Skeletal muscle satellite cell (primary cell): ENCODE data around the gene LMAN1.

Experiments used
- H3K27me3 ChIP-seq: 2 replicates; pipeline ENCODE4 v1.7.0; 2013; ENCODE audit warnings: low read length; ENCODE audit not compliant: control insufficient read depth, insufficient read depth
- H3K36me3 ChIP-seq: 2 replicates; pipeline ENCODE4 v1.7.0; 2013; ENCODE audit warnings: mild to moderate bottlenecking, control low read depth, low read length; ENCODE audit not compliant: insufficient read depth
- H3K4me1 ChIP-seq: 2 replicates; pipeline ENCODE4 v1.7.0; 2013; ENCODE audit warnings: low read length; ENCODE audit not compliant: control insufficient read depth, insufficient read depth
- H3K4me2 ChIP-seq: 2 replicates; pipeline ENCODE4 v1.7.0; 2013; ENCODE audit warnings: mild to moderate bottlenecking, low read length
- H3K4me3 ChIP-seq: 2 replicates; pipeline ENCODE4 v1.7.0; 2013; ENCODE audit warnings: low read length
- H3K9ac ChIP-seq: 2 replicates; pipeline ENCODE4 v1.7.0; 2013; ENCODE audit warnings: mild to moderate bottlenecking, low read depth, low read length, moderate library complexity
- H3K9me3 ChIP-seq: replicated peaks from 2 replicates; pipeline ENCODE4 v1.7.0; 2013; ENCODE audit warnings: mild to moderate bottlenecking, control low read depth, low read length

Gene LMAN1

GRCh38 chr18:59382383-59382782, 23.3 kb upstream of the LMAN1 start:
- no peaks in the 10 kb centered on the region for H3K4me1 ChIP-seq
- H3K4me3 ChIP-seq: no peak overlapping the region
- H3K36me3 ChIP-seq: no peaks in the 10 kb centered on the region
- no peaks in the 10 kb centered on the region for H3K9me3 ChIP-seq
- H3K4me2 ChIP-seq: no peak overlapping the region
- H3K27me3 ChIP-seq: no peaks in the 10 kb centered on the region
- no peak overlapping the region for H3K9ac ChIP-seq

GRCh38 chr18:59381949-59382348, 22.9 kb upstream of the LMAN1 start:
- Histone ChIP-seq H3K27me3 (no peaks in the 10 kb centered on the region), H3K4me3 (no peak overlapping the region), H3K36me3 (no peaks in the 10 kb centered on the region), H3K9me3 (no peaks in the 10 kb centered on the region), H3K4me1 (no peaks in the 10 kb centered on the region), H3K9ac (no peak overlapping the region), H3K4me2 (no peak overlapping the region)

- no peak overlapping the region for H3K9ac ChIP-seq
- no peaks in the 10 kb centered on the region for H3K9me3 ChIP-seq
- no peaks in the 10 kb centered on the region for H3K27me3 ChIP-seq
- H3K4me1 ChIP-seq: no peaks in the 10 kb centered on the region
- no peak overlapping the region for H3K4me2 ChIP-seq
- no peak overlapping the region for H3K4me3 ChIP-seq
- no peaks in the 10 kb centered on the region for H3K36me3 ChIP-seq
Measured at GRCh38 chr18:59380706-59381105, 21.6 kb upstream of the LMAN1 start.

GRCh38 chr18:59379772-59380522, 20.9 kb upstream of the LMAN1 start:
- Histone ChIP-seq H3K36me3 (no peaks in the 10 kb centered on the region), H3K9me3 (no peaks in the 10 kb centered on the region), H3K4me3 (no peak overlapping the region), H3K4me2 (no peak overlapping the region), H3K27me3 (no peaks in the 10 kb centered on the region), H3K9ac (no peak overlapping the region), H3K4me1 (no peaks in the 10 kb centered on the region)

- Histone ChIP-seq H3K36me3 (no peaks in the 10 kb centered on the region), H3K27me3 (no peaks in the 10 kb centered on the region), H3K4me2 (no peak overlapping the region), H3K9ac (no peak overlapping the region), H3K4me1 (no peaks in the 10 kb centered on the region), H3K4me3 (no peak overlapping the region), H3K9me3 (no peaks in the 10 kb centered on the region)
Measured at GRCh38 chr18:59377613-59378337, 18.7 kb upstream of the LMAN1 start.

DNA sequence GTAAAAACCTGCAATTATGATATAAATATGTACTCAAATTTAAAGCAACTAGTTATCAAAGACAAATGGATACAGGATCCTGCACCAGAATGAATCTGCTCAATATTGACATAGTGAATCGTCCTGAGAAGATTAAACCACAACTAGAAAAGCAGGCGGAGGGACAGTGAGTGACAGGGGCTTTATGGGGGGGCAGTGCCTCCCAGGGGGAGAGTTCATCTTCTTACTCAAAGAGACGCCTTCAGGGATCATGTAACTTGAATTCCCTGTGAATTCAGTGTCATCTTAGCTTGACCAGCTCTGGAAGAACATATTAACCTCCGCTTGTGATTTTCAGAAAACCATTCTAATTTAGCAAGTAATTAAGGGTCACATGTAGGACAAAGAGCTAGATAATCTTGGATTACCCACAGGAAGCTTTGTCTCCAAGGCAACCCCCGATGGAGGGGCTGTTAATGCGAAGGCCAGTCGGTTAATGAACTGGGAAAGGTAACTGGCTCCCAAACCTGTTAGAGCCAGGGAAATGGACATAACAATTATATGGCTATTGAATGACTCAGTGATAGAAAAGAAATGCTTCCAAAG, 17.4 kb upstream of the LMAN1 start:
- Histone ChIP-seq H3K4me1 (no peaks in the 10 kb centered on the region), H3K9me3 (no peaks in the 10 kb centered on the region), H3K27me3 (no peaks in the 10 kb centered on the region), H3K9ac (no peak overlapping the region), H3K36me3 (no peaks in the 10 kb centered on the region), H3K4me3 (no peak overlapping the region), H3K4me2 (no peak overlapping the region)

GRCh38 chr18:59374128-59374527, 15.1 kb upstream of the LMAN1 start:
- Histone ChIP-seq H3K36me3 (no peaks in the 10 kb centered on the region), H3K4me2 (no peak overlapping the region), H3K9ac (no peak overlapping the region), H3K9me3 (no peaks in the 10 kb centered on the region), H3K4me1 (no peaks in the 10 kb centered on the region), H3K27me3 (no peaks in the 10 kb centered on the region), H3K4me3 (no peak overlapping the region)

DNA sequence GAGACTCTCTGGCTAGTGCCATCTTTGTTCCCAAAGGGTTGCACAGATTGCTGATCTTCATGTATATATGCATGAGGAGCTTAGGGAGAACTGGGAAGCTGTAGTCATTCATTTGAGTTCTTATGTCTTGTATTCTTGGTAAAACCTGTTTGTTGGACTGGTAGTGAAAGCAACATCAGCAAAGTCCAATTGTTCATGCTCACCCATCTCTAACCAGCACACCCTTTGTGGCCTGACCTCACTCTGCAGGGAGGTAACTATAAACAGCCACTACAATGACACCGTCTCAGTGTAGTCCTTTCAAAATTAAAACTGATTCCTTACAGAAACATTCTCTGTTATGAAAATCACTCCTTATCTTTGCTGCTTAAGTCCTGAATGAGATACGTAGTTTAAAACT, 13.9 kb upstream of the LMAN1 start:
- Histone ChIP-seq H3K4me1 (no peaks in the 10 kb centered on the region), H3K4me3 (no peak overlapping the region), H3K36me3 (no peaks in the 10 kb centered on the region), H3K9ac (no peak overlapping the region), H3K27me3 (no peaks in the 10 kb centered on the region), H3K4me2 (no peak overlapping the region), H3K9me3 (no peaks in the 10 kb centered on the region)

GRCh38 chr18:59360381-59360780, 1.3 kb upstream of the LMAN1 start:
- Histone ChIP-seq H3K4me3 (no peak overlapping the region), H3K4me2 (peak overlapping the region; percentile 87), H3K27me3 (no peaks in the 10 kb centered on the region), H3K4me1 (peaks cover 23% of the 10 kb centered on the region), H3K36me3 (peaks cover under 1% of the 10 kb centered on the region), H3K9me3 (no peaks in the 10 kb centered on the region), H3K9ac (no peak overlapping the region)

DNA sequence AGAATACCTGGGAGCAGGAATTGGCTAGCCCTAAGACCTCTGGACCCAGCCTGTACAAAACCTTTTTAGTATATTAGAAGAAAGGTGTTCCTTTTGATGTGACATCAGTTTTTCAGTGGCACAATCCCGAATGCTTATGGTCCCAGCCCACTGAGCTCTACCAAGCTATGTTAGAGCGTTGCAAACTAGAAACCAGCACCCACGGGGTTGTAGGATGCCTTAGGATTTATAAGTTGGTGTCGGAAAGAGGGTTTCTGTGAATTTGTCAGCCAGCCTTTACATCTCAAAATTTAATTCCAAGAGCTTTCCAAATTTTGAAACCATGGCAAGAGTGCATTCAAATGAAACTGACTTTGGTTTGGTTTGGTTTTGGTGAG, 499 bp upstream of the LMAN1 start:
- Histone ChIP-seq H3K9ac (peak overlapping the region; percentile 99), H3K4me3 (peak overlapping the region; percentile 99), H3K9me3 (no peaks in the 10 kb centered on the region), H3K4me2 (peak overlapping the region; percentile 87), H3K4me1 (peaks cover 23% of the 10 kb centered on the region), H3K27me3 (no peaks in the 10 kb centered on the region), H3K36me3 (peaks cover 9% of the 10 kb centered on the region)

GRCh38 chr18:59358414-59358711, 702 bp downstream of the LMAN1 start:
- Histone ChIP-seq H3K4me1 (peaks cover 23% of the 10 kb centered on the region), H3K27me3 (no peaks in the 10 kb centered on the region), H3K4me2 (peak overlapping the region; percentile 75), H3K4me3 (peak overlapping the region; percentile 99), H3K9ac (peak overlapping the region; percentile 99), H3K36me3 (peaks cover 21% of the 10 kb centered on the region), H3K9me3 (no peaks in the 10 kb centered on the region)

DNA sequence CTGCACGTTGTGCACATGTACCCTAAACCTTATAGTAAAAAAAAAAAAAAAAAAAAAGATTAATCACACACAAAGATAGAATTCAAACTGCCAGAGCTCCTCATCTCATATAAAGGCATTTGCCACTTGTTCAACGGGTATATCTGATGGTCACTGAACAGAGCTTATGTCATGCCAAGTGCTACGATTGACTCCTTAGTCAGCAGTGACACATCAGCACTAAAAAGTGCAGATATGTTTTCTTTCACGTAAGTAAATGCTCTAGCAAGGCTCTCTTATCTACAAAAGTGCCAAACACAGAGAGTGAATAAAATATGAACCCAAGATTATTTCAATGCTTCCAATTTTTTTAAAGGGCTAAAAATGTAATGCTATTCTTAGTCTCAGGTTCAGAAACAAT, 1.1 kb downstream of the LMAN1 start:
- Histone ChIP-seq H3K9ac (peak overlapping the region; percentile 99), H3K4me2 (peak overlapping the region; percentile 75), H3K9me3 (no peaks in the 10 kb centered on the region), H3K27me3 (no peaks in the 10 kb centered on the region), H3K4me1 (peaks cover 23% of the 10 kb centered on the region), H3K36me3 (peaks cover 25% of the 10 kb centered on the region), H3K4me3 (peak overlapping the region; percentile 99)
